DMS53 (cell line): Measurements from ENCODE around the gene POLDIP3.
"Not testable (repeated sequence)": the region's sequence is repeated elsewhere in the genome, so short reads cannot be mapped to it uniquely, and the experiment has no call there.

Experiments
- DNase-seq: peaks from one replicate; lab custom pipeline; 2025; lab: John Stamatoyannopoulos, UW

The POLDIP3 gene

DNA sequence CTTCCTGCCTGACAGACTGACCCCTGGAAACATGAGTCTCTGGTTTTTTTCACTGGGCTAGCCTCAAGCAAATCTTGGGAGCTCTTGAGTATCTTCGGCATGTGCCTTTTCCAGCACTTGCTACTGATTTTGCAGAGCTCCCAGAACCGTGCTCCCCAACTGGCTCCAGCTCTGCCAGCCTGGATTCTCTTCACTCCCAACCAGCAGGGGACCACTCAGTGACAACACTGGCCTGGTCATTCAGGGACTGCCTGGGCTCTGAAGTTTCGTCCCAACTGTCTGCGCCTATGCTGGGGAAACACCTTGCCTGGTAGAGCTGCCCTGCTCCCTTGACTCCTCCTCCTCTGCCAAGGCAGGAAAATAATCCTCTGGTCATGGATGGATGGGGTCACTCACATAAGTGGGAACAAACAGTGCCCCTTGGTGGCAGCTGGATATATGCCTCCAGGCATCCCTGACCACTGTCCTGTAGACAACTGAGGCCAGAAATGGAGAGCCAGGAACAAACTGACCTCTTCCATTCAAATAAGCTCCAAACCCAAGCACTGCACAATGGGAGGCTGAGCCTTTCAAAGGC, 30.2 kb downstream of the POLDIP3 start:
- DNase-seq: no peak

DNA sequence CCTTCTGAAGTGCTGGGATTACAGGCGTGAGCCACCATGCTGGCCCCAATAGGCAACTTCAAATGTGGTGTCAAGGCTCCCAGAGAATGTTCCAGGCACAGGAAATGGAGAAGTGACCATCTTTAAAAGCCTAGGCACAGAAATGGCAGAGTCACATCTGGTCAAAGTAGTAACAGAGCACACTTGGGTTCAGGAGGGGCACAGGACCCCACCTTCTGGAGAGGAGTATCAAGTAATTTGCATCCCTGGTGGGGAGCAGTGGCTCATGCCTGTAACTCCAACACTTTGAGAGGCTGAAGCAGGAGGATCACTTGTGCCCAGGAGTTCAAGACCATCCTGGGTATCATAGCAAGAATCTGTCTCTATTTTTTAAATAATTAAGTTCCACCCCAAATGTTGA, 31.7 kb downstream of the POLDIP3 start:
- no peak for DNase-seq

DNA sequence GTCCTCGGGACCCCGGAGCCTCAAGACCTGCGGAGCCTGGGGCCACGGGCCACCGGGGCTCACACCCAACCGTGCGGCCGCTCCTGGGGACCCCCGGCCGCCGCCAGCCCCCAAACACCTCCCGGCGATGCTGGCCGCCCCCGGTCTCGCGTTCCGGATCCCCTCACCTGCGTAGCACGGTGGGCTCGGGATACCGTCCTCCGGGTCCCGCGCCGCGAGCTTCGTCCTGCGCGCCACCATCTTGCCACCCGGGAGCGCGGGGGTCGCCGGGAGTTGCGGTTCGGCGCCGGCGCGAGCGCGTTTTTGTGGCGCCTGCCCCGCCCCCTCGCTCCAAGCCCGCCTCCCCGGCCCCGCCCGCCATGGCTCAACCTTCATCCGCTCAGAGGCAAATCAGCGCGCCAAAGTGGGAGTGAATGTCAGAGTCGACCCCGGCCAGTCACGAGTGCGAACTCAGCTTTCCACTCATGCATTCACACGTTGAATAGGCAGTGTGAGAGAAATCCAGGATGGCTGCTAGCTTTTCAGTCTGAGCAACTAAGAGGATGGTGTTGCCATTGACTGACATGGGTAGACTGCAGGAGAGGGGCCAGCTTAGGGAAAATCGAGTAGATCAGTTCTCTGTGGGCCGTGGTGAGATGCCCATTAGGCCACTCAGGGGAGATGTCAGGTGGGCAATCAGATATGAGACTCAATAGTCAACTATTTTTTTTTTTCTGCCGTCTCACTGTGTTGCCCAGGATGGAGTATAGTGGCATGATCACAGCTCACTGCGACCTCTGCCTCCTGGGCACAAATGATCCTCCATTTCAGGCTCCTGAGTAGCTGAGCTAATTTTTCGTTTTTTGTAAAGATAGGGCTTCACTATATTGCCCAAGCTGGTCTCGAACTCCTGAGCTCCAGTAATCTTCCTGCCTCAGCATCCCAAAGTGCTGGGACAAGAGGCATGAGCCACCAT, 32.6 kb downstream of the POLDIP3 start:
- DNase-seq: peak; percentile 85

GRCh38 chr22:42581194-42581761, 33.4 kb downstream of the POLDIP3 start:
- DNase-seq: peak; percentile 67

DNA sequence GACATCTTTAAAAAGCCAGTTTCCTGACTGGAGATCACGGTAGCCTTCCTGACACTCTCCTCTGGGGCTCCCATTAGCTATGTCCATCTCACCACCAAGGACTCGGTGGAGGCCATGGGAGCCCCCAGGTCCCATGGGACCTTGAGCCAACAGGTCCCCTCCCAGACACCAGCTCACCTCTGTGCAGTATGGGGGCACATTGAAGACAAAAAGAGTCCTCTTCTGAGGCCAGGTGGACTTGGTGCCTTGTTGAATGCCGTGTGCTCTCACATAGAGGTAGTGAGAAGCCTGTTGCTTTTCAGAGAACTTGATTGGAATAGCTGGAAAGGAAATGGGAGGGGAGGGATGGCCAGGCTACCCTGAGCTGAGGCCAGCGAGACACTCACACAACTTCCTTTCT, 34.6 kb downstream of the POLDIP3 start:
- DNase-seq: not testable (repeated sequence)

DNA sequence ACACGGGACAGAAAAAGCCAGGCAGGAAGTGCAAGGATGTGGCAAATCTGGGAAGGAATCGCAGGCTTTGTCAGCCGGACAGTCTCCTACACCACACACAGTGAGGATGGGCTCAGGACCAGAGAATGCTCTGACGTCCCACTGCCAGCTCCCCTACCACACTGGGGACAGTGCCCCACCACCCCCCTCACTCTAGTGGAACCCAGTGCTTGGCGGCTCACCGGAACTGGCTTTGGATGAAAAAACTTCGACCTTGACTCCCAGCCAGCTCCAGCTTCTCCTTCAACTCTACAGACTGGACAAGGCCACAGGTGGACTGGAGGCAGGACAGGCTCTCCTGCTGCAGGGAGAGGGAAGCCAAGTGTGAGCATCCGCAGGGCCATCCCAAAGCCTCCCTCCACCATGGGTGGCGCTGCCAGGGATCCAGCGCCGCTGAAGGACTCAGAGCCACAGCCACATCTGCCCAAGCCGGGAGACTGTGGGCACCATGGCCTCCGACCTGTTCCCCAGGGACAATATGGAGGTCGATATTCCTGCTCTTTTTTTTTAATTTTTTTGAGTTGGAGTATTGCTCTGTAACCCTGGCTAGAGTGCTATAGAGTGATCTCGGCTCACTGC, 37.0 kb downstream of the POLDIP3 start:
- no peak for DNase-seq

DNA sequence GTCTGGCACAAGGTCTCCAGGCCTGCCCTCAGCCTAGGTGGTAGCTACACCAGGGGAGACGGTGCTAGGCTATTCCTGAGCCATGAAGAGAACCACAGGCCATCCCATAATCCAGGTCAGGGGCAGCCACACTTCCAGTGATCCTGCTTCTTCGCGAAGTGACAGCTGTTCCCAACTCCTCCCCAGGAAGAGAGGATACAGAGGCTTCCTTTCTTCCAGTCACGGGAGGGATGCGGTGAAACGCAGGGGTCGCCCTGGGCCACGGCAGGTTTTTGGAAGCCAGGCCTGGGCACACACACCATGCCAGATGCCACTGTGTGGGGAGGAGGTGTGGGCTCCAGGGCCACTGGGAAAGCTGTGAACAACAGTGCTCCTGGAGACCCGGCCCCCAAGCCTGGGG, 37.5 kb downstream of the POLDIP3 start:
- not testable (repeated sequence) for DNase-seq

DNA sequence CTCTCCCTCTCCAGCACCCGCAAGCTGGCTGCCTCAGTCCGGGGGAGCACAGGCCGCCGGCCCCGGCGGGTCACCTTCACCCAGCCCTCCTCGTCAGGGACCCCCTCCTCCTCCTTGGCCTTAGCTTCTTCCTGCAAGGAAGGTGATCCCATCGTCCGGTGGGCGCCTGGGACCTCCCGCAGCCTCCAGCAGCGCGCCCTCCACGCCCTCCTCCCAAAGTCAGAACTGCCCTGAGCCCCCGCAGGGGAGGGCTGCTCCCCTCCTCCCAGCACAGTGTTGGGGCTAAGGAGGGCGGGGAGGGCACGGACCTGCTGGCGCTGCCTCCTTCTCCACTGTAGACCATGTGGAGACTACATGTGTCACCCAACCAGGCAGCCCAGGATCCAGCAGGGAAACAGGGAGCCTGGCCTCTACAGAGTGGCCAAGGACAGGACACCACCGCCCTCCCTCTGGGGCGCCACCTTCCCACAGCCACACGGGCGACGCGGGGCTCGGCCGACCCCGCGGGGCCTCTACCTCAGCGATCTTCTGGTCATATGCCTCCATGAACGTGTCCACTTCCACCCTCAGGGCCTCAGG, 38.6 kb downstream of the POLDIP3 start:
- DNase-seq: not testable (repeated sequence)

DNA sequence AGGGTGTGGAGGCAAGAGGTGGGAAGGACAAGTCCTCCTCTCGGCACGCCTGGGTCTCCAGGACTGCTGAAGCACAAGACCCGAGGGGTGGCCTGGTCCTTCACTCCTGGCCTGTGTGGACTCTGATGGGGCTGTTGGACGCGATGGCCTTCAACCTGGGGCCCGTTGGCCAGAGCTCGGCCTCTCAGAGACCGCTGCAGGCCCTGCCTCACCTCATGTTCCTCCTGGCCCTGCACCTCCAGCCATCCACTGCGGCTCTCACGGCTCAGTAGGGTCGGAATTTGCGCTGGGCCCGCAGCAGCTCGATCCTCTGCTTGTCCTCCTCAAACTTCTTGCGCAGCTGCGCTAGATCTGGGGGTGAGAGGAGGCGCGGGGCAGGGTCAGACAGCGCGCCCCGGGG, 40.2 kb downstream of the POLDIP3 start:
- DNase-seq: not testable (repeated sequence)

GRCh38 chr22:42574046-42574445, 40.6 kb downstream of the POLDIP3 start:
- DNase-seq: not testable (repeated sequence)

- DNase-seq: not testable (repeated sequence)
Observed at GRCh38 chr22:42571068-42571467, 43.6 kb downstream of the POLDIP3 start.

DNA sequence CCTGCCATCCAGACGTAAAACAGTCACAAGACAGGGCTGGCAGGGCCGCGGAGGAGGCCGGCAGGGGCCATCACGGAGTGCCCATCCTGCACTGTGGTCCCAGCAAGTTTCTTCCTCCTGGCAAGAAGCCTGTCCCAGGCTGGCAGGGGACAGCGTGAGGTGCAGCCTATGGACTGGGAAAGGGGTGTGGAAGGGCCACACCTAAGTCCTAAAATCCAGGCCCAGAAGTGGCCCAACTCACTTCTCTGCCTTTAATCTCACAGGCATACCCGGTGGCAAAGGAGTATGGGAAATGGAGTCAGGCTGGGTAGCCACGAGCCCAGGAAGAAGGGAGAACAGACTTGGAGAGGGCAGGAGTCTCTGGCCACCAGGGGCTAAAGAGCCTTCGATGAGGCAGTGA, 44.1 kb downstream of the POLDIP3 start:
- not testable (repeated sequence) for DNase-seq

- not testable (repeated sequence) for DNase-seq
Observed at GRCh38 chr22:42567950-42568349, 46.7 kb downstream of the POLDIP3 start.

DNA sequence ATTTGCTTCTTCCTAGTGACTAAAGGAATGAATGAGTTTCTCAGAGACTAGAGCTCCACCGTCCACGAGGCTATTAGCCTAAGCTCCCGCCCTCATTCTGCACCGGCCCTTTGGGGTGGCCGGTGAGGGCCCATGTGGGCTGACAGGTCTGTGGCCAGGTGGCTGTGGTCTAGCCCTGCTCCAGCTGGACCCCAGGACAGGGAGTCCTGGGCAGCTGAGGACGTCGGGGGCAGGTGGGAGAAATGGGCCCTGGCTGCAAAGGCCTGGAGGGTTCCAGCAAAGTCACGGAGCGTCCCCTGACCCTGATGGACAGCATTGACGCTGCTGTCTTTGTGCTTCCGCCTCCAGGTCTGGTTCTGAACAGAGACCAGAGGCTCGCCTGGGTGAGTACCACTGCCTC, 48.7 kb downstream of the POLDIP3 start:
- DNase-seq: no peak

GRCh38 chr22:42564699-42565098, 50.0 kb downstream of the POLDIP3 start:
- no peak for DNase-seq

DNA sequence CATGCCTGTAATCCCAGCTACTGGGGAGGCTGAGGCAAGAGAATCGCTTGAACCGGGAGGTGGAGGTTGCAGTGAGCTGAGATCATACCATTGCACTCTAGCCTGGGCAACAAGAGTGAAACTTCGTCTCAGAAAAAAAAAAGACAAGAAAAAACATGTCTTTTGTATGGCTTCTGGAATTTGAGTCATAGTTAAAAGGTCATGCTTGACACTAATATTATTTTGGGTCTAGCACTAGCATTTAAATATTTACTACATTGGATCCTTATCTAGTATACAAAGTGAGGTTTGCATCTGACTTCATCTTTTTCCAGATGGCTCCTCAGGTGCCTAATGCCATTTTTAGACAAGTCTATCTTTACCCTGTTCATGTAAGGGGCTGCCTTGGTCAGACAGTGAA, 50.7 kb downstream of the POLDIP3 start:
- DNase-seq: not testable (repeated sequence)

DNA sequence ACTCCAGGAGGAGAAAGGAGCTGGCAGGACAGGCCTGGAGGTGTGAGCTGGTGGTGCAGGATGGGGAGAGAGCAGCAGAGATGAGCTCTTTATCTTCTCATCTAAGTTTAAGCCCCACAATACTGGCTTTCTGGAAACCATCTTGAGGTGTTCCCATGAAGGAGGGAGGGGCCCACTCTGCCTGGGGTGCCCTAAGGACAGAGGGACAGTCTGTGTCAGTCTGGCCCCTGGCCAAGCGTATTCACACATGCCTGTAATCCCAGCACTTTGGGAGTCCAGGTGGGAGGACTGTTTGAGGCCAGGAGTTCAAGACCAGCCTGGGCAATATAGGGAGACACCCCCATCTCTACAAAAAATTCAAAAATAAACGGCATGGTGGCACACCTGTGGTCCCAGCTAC, 52.0 kb downstream of the POLDIP3 start:
- DNase-seq: no peak

GRCh38 chr22:42562279-42562678, 52.4 kb downstream of the POLDIP3 start:
- no peak for DNase-seq

GRCh38 chr22:42561856-42562255, 52.8 kb downstream of the POLDIP3 start:
- no peak for DNase-seq

GRCh38 chr22:42560781-42561180, 53.9 kb downstream of the POLDIP3 start:
- DNase-seq: peak; percentile 51

DNA sequence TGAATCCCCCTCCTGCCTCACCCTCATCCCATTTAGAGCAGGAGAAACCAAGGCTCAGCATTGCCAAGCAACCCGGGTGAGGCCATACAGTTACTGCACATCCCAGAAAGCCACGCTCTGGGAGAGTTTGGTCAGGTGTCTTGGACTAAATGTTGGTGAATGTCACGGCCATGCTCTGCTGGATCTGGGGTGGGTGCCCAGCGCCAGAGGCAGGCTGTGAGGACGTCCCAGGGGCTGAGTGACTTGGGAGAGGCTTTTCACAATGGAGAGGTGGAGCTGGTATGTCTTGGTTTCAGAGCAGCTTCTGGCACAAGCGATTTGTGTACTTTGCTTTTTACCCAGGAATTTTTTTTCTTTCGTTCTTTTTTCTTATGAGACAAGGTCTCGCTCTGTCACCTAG, 54.3 kb downstream of the POLDIP3 start:
- DNase-seq: no peak
